HepG2 (cell line): Measurements from ENCODE around the gene MAP2K6. TPM values are rescaled to one million over a fixed set of nuclear protein-coding genes. Genes with fewer than 3 reads are reported as not detected.

ENCODE experiments used
- CCAR2 ChIP-seq: fragments of 200-400 bp; formaldehyde crosslinking; optimal IDR thresholded peaks from 2 replicates; pipeline ENCODE3; 2018; ENCODE audit warnings: low read depth, mild to moderate bottlenecking, low read length, moderate library complexity
- CHCHD3 ChIP-seq: sonication (generic); formaldehyde crosslinking; IDR thresholded peaks from 2 replicates; pipeline ENCODE4 v1.8.0; 2022; ENCODE audit warnings: mild to moderate bottlenecking, missing genetic modification reagents, moderate library complexity
- ELK4 ChIP-seq: sonication (generic); formaldehyde crosslinking; IDR thresholded peaks from 2 replicates; pipeline ENCODE4 v1.9.0; 2021; ENCODE audit warnings: missing genetic modification reagents, borderline replicate concordance
- HNF1A ChIP-seq, 2 experiments: sonication (generic) in 1 of 2; formaldehyde crosslinking in 1 of 2; IDR thresholded peaks; 2 replicates each; pipeline versions ENCODE4 v1.4.0 to v1.6.1; 2016 to 2020; ENCODE audit warnings: borderline replicate concordance in 1 of 2, low read depth in 1 of 2, mild to moderate bottlenecking in 1 of 2, missing genetic modification reagents in 1 of 2
- KDM6A ChIP-seq: IDR thresholded peaks from 2 replicates; pipeline ENCODE4 v1.6.1; 2016; ENCODE audit warnings: low read depth
- PRDM10 ChIP-seq: sonication (generic); formaldehyde crosslinking; IDR thresholded peaks from 2 replicates; pipeline ENCODE4 v1.4.0; 2020; ENCODE audit warnings: low read depth, missing genetic modification reagents
- PTBP1 ChIP-seq: fragments of 200-400 bp; formaldehyde crosslinking; IDR thresholded peaks from 2 replicates; pipeline ENCODE4 v1.6.1; 2018; ENCODE audit warnings: low read length, low read depth; ENCODE audit not compliant: poor library complexity, severe bottlenecking
- SOX5 ChIP-seq: IDR thresholded peaks from 2 replicates; pipeline ENCODE4 v1.6.1; 2016; ENCODE audit warnings: borderline replicate concordance
- ZBTB43 ChIP-seq: sonication (generic); formaldehyde crosslinking; conservative IDR thresholded peaks from 2 replicates; pipeline ENCODE4 v1.4.0; 2020; ENCODE audit warnings: missing genetic modification reagents
- ZFP36L2 ChIP-seq: sonication (generic); formaldehyde crosslinking; IDR thresholded peaks from 2 replicates; pipeline ENCODE4 v1.4.0; 2020; ENCODE audit warnings: missing genetic modification reagents
- ZNF563 ChIP-seq: sonication (generic); formaldehyde crosslinking; IDR thresholded peaks from 2 replicates; pipeline ENCODE4 v1.8.0; 2022; ENCODE audit warnings: mild to moderate bottlenecking, moderate library complexity, missing genetic modification reagents
- polyA plus RNA-seq, 8 experiments: library from polyadenylated mRNA; depleted of rRNA in 3 of 8; stranded (reverse) in 7 of 8; unstranded in 1 of 8; fragments of >200 nt; fragmentation: Illumina TruSeq in 4 of 8; extraction: Trizol in 4 of 8; gene quantifications; 2 replicates each; pipeline versions ENCODE4 v1.2.1 to v1.2.3, GENCODE V29; 2011 to 2016; ENCODE audit warnings: low read depth in 4 of 8, missing spikeins in 1 of 8, mixed read lengths in 1 of 8; ENCODE audit not compliant: insufficient read depth in 1 of 8
- total RNA-seq, 5 experiments: library from RNA; depleted of rRNA; stranded (reverse); fragments of >200 nt; fragmentation: Illumina TruSeq; extraction: Trizol; gene quantifications; 2 replicates each; pipeline ENCODE4 v1.2.3, GENCODE V29; 2016; ENCODE audit warnings: low read depth in 1 of 5

The MAP2K6 gene
- total and polyA plus RNA-seq, 2 of the 13 experiments (the other 11 are each of a cell fraction or from before 2014, with no cell fraction given), result 5.1 to 33.6 TPM

- TF ChIP-seq PRDM10 (CRISPR knock-in tag), result no peak
- TF ChIP-seq ZBTB43, result no peak
- TF ChIP-seq ELK4 (CRISPR knock-in tag), result no peak
- no peak for TF ChIP-seq KDM6A (CRISPR knock-in tag)
- TF ChIP-seq SOX5 (CRISPR knock-in tag), result no peak; the same call in 1 of the 2 replicates
- TF ChIP-seq CHCHD3 (CRISPR knock-in tag), result no peak
- no peak for TF ChIP-seq HNF1A (IDR thresholded peaks at IDR 0.05; ENCODE audit: low read depth)
- TF ChIP-seq HNF1A (CRISPR knock-in tag; IDR thresholded peaks at IDR 0.05; ENCODE audit: borderline replicate concordance), result no peak
- no peak for TF ChIP-seq ZFP36L2 (CRISPR knock-in tag)
- no peak for TF ChIP-seq ZNF563 (CRISPR knock-in tag)
- TF ChIP-seq CCAR2, result no peak
- no peak for TF ChIP-seq PTBP1
These were observed at the start of gene MAP2K6 (continued) for GRCh38 chr17:69414408-69415274.
